Endothelial cell of umbilical vein (primary cell): ENCODE measurements around the gene LIMK2. TPM values are rescaled to one million over a fixed set of nuclear protein-coding genes. Genes with fewer than 3 reads are reported as not detected.

Experiments
- BruUV-seq: library from RNA; stranded (reverse); fragments of 400-500 nt; replicated peaks from 2 replicates; lab custom pipeline; 2021; lab: Mats Ljungman, UMichigan
- CTCF ChIA-PET: fragments of 300-600, 350-600 bp; sonication (Branson Sonifier 250); formaldehyde crosslinking; loops from one replicate; lab custom pipeline; 2021; ENCODE audit warnings: antibody characterized with exemption, inconsistent platforms; lab: Charles Lee
- POLR2A ChIA-PET: fragments of 300-600, 350-600 bp; sonication (Branson Sonifier 250); formaldehyde crosslinking; loops from one replicate; lab custom pipeline; 2021; ENCODE audit warnings: antibody characterized with exemption, inconsistent platforms; lab: Charles Lee
- DNase-seq: peaks from one replicate; pipeline ENCODE4 v3.0.0-alpha.2; 2011; ENCODE audit warnings: low read depth, low spot score
- FAIRE-seq: peaks from 2 replicates; lab custom pipeline; 2011; peaks lifted over from hg19 to GRCh38; lab: Jason Lieb, UNC
- H2AFZ ChIP-seq: 2 replicates; pipeline ENCODE4 v1.6.0; 2012; ENCODE audit warnings: low read depth, low read length, control low read depth, inconsistent platforms
- H3K27ac ChIP-seq: 2 replicates; pipeline ENCODE4 v1.5.1; 2011; ENCODE audit warnings: low read depth, mild to moderate bottlenecking, control low read depth, low read length, moderate library complexity; ENCODE audit not compliant: insufficient read depth
- H3K27me3 ChIP-seq, 2 experiments: 2 replicates each; pipeline versions ENCODE4 v1.6.0 to v1.6.1; 2011; ENCODE audit warnings: low read length in 2 of 2, mixed read lengths in 1 of 2; ENCODE audit not compliant: control insufficient read depth in 2 of 2, insufficient read depth in 2 of 2
- H3K36me3 ChIP-seq, 2 experiments: 2 replicates in 1 of 2; 3 replicates in 1 of 2; pipeline ENCODE4 v1.5.1; 2011; ENCODE audit warnings: low read length in 2 of 2, mild to moderate bottlenecking in 1 of 2, moderate library complexity in 1 of 2; ENCODE audit not compliant: control insufficient read depth in 2 of 2, insufficient read depth in 2 of 2; ENCODE audit errors: extremely low read depth in 1 of 2
- H3K4me1 ChIP-seq: 3 replicates; pipeline ENCODE4 v1.5.1; 2011; ENCODE audit warnings: mild to moderate bottlenecking, low read length; ENCODE audit not compliant: control insufficient read depth, insufficient read depth; ENCODE audit errors: extremely low read depth
- H3K4me2 ChIP-seq: 2 replicates; pipeline ENCODE4 v1.6.1; 2011; ENCODE audit warnings: low read length, control low read depth, mixed read lengths; ENCODE audit not compliant: insufficient read depth
- H3K4me3 ChIP-seq, 3 experiments: fragments of 200-600 bp in 1 of 3; sonication (generic), shearing (Covaris generic) in 1 of 3; replicated peaks in 1 of 3; 2 replicates each; pipeline ENCODE4 v1.5.1; 2011 to 2016; ENCODE audit warnings: control low read depth in 3 of 3, low read length in 3 of 3, mild to moderate bottlenecking in 2 of 3, inconsistent platforms in 1 of 3, low read depth in 1 of 3, moderate library complexity in 1 of 3; ENCODE audit not compliant: insufficient read depth in 1 of 3
- H3K79me2 ChIP-seq: 2 replicates; pipeline ENCODE4 v1.6.0; 2012; ENCODE audit warnings: low read length, inconsistent platforms; ENCODE audit not compliant: control insufficient read depth, insufficient read depth
- H3K9ac ChIP-seq: replicated peaks from 2 replicates; pipeline ENCODE3; 2011; ENCODE audit warnings: low read length, control low read depth; ENCODE audit not compliant: insufficient read depth; ENCODE audit errors: extremely low read depth
- H3K9me1 ChIP-seq: replicated peaks from 3 replicates; pipeline ENCODE4 v1.6.0; 2011; ENCODE audit warnings: mild to moderate bottlenecking, low read length; ENCODE audit not compliant: control insufficient read depth, insufficient read depth; ENCODE audit errors: extremely low read depth
- H3K9me3 ChIP-seq: replicated peaks from 2 replicates; pipeline ENCODE4 v1.5.1; 2012; ENCODE audit warnings: low read length, inconsistent platforms; ENCODE audit not compliant: control insufficient read depth, insufficient read depth
- H4K20me1 ChIP-seq: replicated peaks from 2 replicates; pipeline ENCODE3; 2011; ENCODE audit warnings: mild to moderate bottlenecking, low read length; ENCODE audit not compliant: control insufficient read depth, insufficient read depth; ENCODE audit errors: extremely low read depth
- EZH2 ChIP-seq: IDR thresholded peaks from 2 replicates; pipeline ENCODE4 v1.6.1; 2012; ENCODE audit warnings: borderline replicate concordance, low read depth, mild to moderate bottlenecking, moderate library complexity, low read length, inconsistent platforms; ENCODE audit not compliant: severe bottlenecking
- FOS ChIP-seq: IDR thresholded peaks from 2 replicates; pipeline ENCODE4 v1.6.1; 2011; ENCODE audit warnings: mild to moderate bottlenecking, low read length, moderate library complexity, borderline replicate concordance; ENCODE audit not compliant: insufficient read depth
- GATA2 ChIP-seq: IDR thresholded peaks from 2 replicates; pipeline ENCODE4 v1.7.0; 2011; ENCODE audit warnings: low read depth, mild to moderate bottlenecking, moderate library complexity, mixed read lengths, low read length; ENCODE audit not compliant: insufficient read length, insufficient read depth
- JUN ChIP-seq: IDR thresholded peaks from 2 replicates; pipeline ENCODE4 v1.6.1; 2011; ENCODE audit warnings: borderline replicate concordance, low read depth; ENCODE audit not compliant: insufficient read length, insufficient read depth
- MYC ChIP-seq: IDR thresholded peaks from one replicate; pipeline ENCODE4 v1.6.1; 2011; ENCODE audit warnings: mild to moderate bottlenecking, low read depth, low read length
- POLR2A ChIP-seq: IDR thresholded peaks from 2 replicates; pipeline ENCODE4 v1.6.1; 2012; ENCODE audit warnings: low read depth, mild to moderate bottlenecking, control low read depth, low read length
- POLR2AphosphoS5 ChIP-seq: IDR thresholded peaks from 2 replicates; pipeline ENCODE4 v1.6.1; 2012; ENCODE audit warnings: low read depth, mild to moderate bottlenecking, control low read depth, low read length, moderate library complexity; ENCODE audit not compliant: insufficient read depth
- dilution Hi-C: fragments of 300-500 bp; cut with MboI; formaldehyde crosslinking; loops from one replicate; pipeline ENCODE4 v1.15.0; 2019; ENCODE audit warnings: low sequenced_read_pairs; ENCODE audit not compliant: extremely low pct_ligation_motif_present
- intact Hi-C: fragments of 100-400 bp; cut with micrococcal nuclease; formaldehyde crosslinking; loops from one replicate; pipeline ENCODE4 v1.10.0; 2022
- polyA plus RNA-seq, 4 experiments: library from polyadenylated mRNA; depleted of rRNA in 3 of 4; stranded (reverse) in 3 of 4; unstranded in 1 of 4; fragments of >200 nt; gene quantifications; 2 replicates each; pipeline versions ENCODE4 v1.2.1 to v1.2.3, GENCODE V29; 2011 to 2012; ENCODE audit warnings: missing spikeins in 1 of 4
- total RNA-seq: library from RNA; stranded (reverse); gene quantifications from 2 replicates; pipeline ENCODE4 v1.2.3, GENCODE V29; 2021
- TF ChIP-seq, protein P1 (sequence below): IDR thresholded peaks from 2 replicates; pipeline ENCODE4 v1.6.1; 2011; ENCODE audit not compliant: insufficient read depth, insufficient read length
- TF ChIP-seq, protein P2 (sequence below), 2 donors: IDR thresholded peaks; 1 replicate in 1 of 2; 2 replicates in 1 of 2; pipeline ENCODE4 v1.5.1; 2011; ENCODE audit warnings: low read length in 2 of 2, mild to moderate bottlenecking in 2 of 2, moderate library complexity in 2 of 2, control low read depth in 1 of 2, inconsistent platforms in 1 of 2, low read depth in 1 of 2; ENCODE audit not compliant: insufficient read depth in 1 of 2; ENCODE audit errors: extremely low read depth in 1 of 2

The LIMK2 gene
- total and polyA plus RNA-seq, 2 donors (not counting 3 experiments of a cell fraction or from before 2014, with no cell fraction given), result 23.2 to 76.7 TPM

DNA sequence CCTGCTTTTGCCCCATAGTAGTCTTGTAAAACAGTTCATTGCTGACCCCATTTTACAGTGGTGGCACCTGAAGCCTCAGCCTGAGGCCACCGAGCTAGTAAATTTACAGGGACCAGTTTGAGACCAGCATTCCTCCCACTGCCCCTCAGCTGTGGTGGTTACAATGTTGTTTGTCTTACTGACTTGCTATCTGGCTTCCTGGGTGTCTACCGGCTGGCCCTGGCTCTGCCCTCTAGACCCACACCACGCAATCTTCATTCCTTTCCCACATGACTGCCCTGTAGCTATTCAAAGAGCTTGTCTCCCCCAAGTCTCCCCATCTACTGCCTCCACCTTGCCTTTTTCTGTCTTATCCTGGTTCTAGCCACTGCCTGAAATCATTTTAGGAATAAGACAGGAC, 59.4 kb downstream of the LIMK2 start:
- H3K4me1 ChIP-seq, result no peaks in the 10 kb centered on the region
- no peak overlapping the region for H3K9ac ChIP-seq
- dilution Hi-C loops, result no loop called here
- H3K4me2 ChIP-seq, result no peak overlapping the region
- TF ChIP-seq MYC, result no peak
- TF ChIP-seq FOS, result no peak
- TF ChIP-seq, protein P1, sequence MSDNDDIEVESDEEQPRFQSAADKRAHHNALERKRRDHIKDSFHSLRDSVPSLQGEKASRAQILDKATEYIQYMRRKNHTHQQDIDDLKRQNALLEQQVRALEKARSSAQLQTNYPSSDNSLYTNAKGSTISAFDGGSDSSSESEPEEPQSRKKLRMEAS, result no peak
- TF ChIP-seq GATA2, result no peak
- TF ChIP-seq POLR2AphosphoS5, result no peak
- no peak for TF ChIP-seq POLR2A
- no peak for TF ChIP-seq JUN
- TF ChIP-seq, protein P2, sequence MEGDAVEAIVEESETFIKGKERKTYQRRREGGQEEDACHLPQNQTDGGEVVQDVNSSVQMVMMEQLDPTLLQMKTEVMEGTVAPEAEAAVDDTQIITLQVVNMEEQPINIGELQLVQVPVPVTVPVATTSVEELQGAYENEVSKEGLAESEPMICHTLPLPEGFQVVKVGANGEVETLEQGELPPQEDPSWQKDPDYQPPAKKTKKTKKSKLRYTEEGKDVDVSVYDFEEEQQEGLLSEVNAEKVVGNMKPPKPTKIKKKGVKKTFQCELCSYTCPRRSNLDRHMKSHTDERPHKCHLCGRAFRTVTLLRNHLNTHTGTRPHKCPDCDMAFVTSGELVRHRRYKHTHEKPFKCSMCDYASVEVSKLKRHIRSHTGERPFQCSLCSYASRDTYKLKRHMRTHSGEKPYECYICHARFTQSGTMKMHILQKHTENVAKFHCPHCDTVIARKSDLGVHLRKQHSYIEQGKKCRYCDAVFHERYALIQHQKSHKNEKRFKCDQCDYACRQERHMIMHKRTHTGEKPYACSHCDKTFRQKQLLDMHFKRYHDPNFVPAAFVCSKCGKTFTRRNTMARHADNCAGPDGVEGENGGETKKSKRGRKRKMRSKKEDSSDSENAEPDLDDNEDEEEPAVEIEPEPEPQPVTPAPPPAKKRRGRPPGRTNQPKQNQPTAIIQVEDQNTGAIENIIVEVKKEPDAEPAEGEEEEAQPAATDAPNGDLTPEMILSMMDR (IDR thresholded peaks at IDR 0.05; ENCODE audit: extremely low read depth in 1 of 2, insufficient read depth in 1 of 2, low read depth in 1 of 2, low read length in 2 of 2), result no peak
- no peak for TF ChIP-seq EZH2
- no peak overlapping the region for H2AFZ ChIP-seq
- no peaks in the 10 kb centered on the region for H4K20me1 ChIP-seq
- H3K27ac ChIP-seq, result no peak overlapping the region
- BruUV-seq, result no TSS peak
- H3K4me3 ChIP-seq, result no peak overlapping the region
- no peaks in the 10 kb centered on the region for H3K79me2 ChIP-seq
- H3K9me3 ChIP-seq, result no peaks in the 10 kb centered on the region
- intact Hi-C loops, result loop anchor here (5.0 kb wide), 1 partner anchor 74 kb away; no protein-coding TSS in a partner anchor
- DNase-seq, result no peak
- H3K36me3 ChIP-seq, result peaks cover 32 to 44% of the 10 kb centered on the region in 2 experiments
- FAIRE-seq, result no peak
- ChIA-PET CTCF (interaction anchor here (1.3 to 7.9 kb wide), 14 partner anchors 9 to 169 kb away, joined by 4 to 169 read pairs (median 18); partner anchors contain the start of genes LIMK2, PIK3IP1 and SELENOM), POLR2A (no interaction called here)
- no peaks in the 10 kb centered on the region for H3K9me1 ChIP-seq
- no peaks in the 10 kb centered on the region for H3K27me3 ChIP-seq
